SH-SY5Y (cell line): Measurements from ENCODE around the gene ARHGAP42.

Experiments
- GATA2 ChIP-seq: IDR thresholded peaks from 2 replicates; pipeline ENCODE4 v1.6.1; 2011; ENCODE audit warnings: mild to moderate bottlenecking, low read depth, low read length
- GATA3 ChIP-seq: IDR thresholded peaks from 2 replicates; pipeline ENCODE4 v1.6.1; 2011; ENCODE audit warnings: low read depth, mild to moderate bottlenecking, low read length, moderate library complexity

DNA sequence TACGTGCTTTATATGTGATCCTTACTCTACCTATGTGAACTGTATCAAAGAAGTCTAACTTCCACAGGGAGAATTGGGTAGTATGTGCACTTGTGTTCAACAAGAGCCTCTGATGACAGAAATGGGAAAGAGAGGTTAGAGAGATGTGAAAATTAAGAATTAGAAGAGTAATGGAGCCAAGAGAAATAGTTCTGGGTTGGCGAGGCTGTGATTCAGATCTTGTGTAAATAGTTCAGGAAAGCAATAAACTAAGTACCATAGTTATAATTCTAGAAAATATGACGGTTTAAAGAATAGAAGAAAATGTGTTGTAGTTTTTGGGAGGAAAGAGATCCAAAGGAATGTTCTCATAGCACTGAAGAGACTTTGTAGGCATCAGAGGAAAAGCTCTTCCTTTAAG lies 112.4 kb downstream of the ARHGAP42 start:
- TF ChIP-seq GATA2 (no peak), GATA3 (no peak)
